ENCODE data around the gene DUOXA2.
"Not testable (repeated sequence)": the region's sequence is repeated elsewhere in the genome, so short reads cannot be mapped to it uniquely, and the experiment has no call there.

The DUOXA2 gene

DNA sequence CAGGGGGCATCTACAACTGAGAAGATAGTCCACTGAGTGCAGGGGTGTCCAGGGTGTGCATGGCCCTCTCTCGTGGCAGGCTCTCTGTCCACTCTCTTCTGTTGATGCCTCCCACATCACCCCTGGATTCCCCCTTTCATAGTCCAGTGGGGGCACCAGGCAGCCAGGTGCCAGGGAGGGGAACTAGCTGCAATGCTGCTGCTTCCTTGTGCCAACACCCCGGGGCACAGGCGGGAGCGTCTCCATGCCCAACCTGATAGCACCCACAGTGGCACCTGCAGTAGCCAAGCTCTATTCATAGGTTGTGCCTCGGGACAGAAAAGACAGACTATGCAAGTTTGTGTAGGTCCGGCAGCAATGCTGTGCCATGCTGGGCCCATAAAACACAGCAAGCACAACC, 11.9 kb upstream of the DUOXA2 start:
- no peak for DNase-seq (ENCODE audit: low read depth in 1 of 2, low spot score in 1 of 2)
- in situ Hi-C loops (cut with HindIII; ENCODE audit: low pct_unique_long_range_greater_than_20kb, low sequenced_read_pairs): no loop called here
- TF ChIP-seq JUND (IDR thresholded peaks at IDR 0.05; ENCODE audit: low read depth): no peak

DNA sequence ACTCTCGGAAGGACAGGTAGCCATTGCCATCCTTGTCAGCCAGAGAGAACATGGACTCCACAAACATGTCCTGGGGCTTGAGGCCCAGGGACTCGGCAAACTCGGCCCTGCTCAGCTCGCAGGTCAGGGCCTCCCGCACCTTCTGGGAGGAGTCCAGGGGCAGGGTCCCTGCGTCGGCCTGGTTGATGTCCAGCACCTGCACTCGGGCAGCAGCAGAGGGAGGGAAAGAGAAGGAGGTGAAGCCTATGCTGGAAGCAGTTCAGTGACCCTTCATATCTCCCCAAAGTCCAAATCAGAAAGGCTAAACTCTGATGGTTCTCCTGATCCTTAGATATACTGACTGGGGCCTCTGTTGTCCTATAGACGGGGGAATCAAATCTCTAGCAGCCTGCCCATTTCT, 10.0 kb upstream of the DUOXA2 start:
- in situ Hi-C loops (cut with HindIII; ENCODE audit: low pct_unique_long_range_greater_than_20kb, low sequenced_read_pairs); DNase-seq (ENCODE audit: low read depth in 1 of 2, low spot score in 1 of 2): not testable (repeated sequence)

DNA sequence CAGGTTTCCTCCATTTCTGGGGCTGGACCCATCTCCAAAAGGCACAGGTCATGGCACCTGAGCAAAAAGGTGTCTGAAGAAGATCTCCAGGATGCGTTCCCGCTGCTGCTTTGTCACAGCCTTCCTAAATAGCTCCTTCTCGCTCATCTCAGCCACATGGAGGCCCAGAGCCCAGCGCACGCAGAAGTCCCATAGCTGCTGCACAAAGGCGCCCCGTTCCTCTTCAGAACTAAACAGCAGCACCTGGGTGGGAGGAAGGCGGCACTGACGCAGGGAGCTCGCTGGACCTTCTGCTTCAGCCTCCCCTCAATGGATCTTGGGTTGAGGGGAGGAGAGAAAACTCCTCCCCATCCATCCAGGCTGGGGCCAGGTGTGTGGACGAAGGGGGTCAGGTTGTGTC, 8.5 kb upstream of the DUOXA2 start:
- in situ Hi-C loops (cut with HindIII; ENCODE audit: low pct_unique_long_range_greater_than_20kb, low sequenced_read_pairs): no loop called here
- DNase-seq (ENCODE audit: low read depth in 1 of 2, low spot score in 1 of 2): no peak
- TF ChIP-seq JUND (IDR thresholded peaks at IDR 0.05; ENCODE audit: low read depth): no peak

DNA sequence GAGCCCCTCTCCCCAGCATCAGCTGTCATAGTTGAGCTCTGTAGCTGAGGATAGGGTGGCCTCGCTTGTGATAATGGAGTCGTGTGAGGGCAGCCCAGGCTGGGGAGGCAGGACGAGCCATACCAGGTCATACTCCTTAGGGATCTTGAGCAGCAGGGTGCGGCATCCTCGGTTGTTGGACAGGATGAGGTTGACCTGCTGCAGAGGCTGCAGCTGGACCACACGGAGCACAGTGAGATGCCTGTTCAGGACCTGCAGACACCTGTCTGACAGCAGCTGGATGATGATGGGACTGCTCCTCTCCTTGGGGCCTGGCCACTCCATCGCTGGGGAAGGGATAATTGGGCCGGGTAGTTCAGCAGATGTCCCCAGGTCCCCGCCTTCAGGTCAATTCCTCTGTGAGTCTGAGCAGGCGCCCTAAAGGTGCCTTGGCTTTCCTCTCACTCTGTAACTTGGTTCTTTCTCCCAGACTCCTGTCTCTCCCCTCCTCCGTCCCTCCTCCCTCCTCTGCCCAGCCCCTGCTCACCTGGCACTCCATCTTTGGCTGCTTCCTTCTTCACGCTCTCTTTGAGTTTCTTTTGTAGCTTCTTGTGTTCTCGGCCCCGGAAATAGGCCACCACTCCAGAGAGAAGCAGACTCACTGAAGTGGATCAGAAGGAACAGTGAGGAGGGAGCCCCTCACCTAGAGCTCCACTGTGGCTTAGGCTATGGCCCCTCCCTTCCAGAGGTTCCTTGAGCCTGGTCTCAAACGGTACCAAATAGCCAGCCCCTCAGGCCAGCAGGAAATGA, 7.9 kb upstream of the DUOXA2 start:
- in situ Hi-C loops (cut with HindIII; ENCODE audit: low pct_unique_long_range_greater_than_20kb, low sequenced_read_pairs): no loop called here
- no peak for TF ChIP-seq JUND (IDR thresholded peaks at IDR 0.05; ENCODE audit: low read depth)
- DNase-seq (ENCODE audit: low read depth in 1 of 2, low spot score in 1 of 2): no peak

DNA sequence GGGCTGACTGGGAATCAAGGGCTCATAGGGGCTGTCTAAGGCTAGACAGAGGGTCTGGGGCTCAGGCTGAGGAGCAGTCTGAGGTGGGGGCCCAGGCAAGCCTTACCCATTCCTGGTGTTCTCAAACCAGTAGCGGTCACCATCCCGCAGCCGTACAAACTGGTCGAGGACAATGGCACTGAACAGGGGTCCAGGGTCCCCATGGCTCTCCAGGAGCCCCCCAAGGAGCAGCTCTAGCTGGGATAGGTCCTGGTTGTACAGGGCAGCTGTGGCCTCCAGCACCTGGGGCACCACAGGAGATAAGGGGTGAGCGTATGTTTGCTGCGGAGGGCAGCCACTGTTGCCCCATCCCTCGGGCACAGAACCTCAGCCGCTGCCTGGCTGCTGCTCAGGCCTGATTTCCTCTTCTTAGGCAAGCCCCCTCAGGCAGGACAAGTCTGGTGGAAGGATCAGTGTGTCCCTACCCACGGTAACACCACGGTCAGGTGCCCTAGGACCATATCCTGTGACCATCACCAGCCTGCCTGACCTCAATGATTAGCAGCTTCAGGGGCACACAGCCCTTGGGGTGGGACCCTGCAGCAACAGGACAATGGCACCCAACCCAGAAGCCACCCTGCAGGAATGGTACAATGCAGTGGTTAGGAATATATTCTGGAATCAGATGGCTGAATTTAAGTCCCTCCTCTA, 6.0 kb upstream of the DUOXA2 start:
- in situ Hi-C loops (cut with HindIII; ENCODE audit: low pct_unique_long_range_greater_than_20kb, low sequenced_read_pairs): no loop called here
- DNase-seq (ENCODE audit: low read depth in 1 of 2, low spot score in 1 of 2): no peak
- no peak for TF ChIP-seq JUND (IDR thresholded peaks at IDR 0.05; ENCODE audit: low read depth)

DNA sequence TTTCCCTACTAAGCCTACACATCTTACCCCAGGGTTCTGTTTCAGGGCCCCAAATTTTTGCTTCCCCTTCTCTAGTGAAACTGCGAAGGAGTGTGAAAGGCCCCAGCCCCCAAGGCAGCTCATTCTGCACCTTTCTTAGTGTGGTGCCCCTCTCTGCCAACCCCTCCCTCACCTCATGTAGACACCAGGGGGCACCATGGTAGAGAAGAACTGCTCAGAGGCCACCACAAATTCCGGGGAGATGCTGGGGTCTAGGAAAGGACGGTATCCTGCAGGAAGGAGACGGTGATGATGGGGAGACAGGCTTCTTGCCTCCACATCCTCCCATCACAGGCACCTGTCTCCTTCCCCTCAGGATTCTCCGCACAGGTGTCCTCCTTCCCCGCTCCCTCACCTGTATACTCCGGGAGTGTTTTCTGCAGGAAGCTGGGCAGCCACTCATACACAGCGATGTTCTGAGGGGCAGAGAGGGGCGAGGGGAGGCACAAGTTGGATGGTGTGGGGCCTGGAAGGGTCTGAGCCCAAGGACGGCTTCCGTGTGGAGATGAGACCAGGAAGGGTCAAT, 3.8 kb upstream of the DUOXA2 start:
- TF ChIP-seq JUND (IDR thresholded peaks at IDR 0.05; ENCODE audit: low read depth): no peak
- DNase-seq (ENCODE audit: low read depth in 1 of 2, low spot score in 1 of 2): no peak
- in situ Hi-C loops (cut with HindIII; ENCODE audit: low pct_unique_long_range_greater_than_20kb, low sequenced_read_pairs): no loop called here

DNA sequence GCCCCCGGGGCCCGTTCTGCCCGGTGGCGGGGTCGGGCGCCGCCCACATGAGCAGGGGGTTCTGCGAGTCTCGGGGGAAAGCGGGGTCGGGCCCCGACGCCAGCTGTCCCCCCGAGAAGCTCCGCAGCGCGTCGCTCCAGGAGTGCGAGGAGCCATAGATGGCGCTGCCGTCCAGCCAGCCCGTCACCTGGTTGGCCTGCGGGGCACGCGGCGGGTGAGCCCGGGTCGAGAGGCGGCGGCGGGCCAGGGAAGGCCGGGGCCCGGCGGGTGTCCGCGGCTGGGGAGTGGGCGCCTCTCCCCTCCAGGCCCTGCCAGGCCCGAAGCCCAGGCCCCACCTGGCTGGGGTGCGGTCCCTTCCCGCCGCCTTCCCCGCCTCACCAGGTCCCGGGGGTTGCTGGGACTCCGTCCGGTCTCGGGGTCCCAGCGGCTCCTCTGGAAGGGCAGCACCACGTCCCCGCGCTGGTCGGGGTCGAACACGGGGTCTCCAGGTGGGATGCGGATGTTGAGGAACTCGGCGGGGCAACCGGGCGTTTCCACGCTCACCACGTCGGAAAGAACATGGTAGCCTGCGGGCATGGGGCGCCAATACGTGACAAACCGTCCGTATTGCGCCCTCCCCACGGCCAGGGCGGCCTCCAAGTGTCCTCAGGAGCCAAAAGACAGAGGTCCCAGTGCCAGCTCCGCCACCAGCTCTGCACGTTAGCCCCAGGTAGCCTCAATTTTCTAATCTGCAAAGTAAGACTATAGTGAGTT, 2.6 kb upstream of the DUOXA2 start:
- no peak for DNase-seq (ENCODE audit: low read depth in 1 of 2, low spot score in 1 of 2)
- TF ChIP-seq JUND (IDR thresholded peaks at IDR 0.05; ENCODE audit: low read depth): no peak
- in situ Hi-C loops (cut with HindIII; ENCODE audit: low pct_unique_long_range_greater_than_20kb, low sequenced_read_pairs): no loop called here

DNA sequence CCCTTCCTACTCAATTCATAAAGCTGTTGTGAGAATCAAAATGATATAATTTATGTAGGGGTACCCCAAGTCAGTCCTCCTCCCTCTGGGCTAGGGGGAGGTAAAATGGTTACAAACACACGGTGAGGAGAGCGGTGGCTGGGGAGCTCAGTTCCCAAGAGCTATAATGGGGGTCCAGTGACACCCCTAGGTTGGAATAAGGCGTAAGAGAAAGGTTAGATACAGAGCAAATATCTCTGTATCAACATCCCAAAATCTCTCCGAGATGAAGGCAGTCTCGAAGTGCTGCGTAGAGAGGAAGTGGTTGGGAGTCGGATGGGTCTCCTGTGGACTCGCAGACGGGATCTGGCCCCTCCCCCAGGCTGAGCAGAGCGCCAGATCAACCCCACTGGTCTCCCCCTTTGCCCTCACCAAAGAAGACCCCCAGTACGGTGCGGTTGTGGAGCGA, 2.0 kb upstream of the DUOXA2 start:
- TF ChIP-seq JUND (IDR thresholded peaks at IDR 0.05; ENCODE audit: low read depth): no peak
- in situ Hi-C loops (cut with HindIII; ENCODE audit: low pct_unique_long_range_greater_than_20kb, low sequenced_read_pairs): no loop called here
- DNase-seq (ENCODE audit: low read depth in 1 of 2, low spot score in 1 of 2): no peak

DNA sequence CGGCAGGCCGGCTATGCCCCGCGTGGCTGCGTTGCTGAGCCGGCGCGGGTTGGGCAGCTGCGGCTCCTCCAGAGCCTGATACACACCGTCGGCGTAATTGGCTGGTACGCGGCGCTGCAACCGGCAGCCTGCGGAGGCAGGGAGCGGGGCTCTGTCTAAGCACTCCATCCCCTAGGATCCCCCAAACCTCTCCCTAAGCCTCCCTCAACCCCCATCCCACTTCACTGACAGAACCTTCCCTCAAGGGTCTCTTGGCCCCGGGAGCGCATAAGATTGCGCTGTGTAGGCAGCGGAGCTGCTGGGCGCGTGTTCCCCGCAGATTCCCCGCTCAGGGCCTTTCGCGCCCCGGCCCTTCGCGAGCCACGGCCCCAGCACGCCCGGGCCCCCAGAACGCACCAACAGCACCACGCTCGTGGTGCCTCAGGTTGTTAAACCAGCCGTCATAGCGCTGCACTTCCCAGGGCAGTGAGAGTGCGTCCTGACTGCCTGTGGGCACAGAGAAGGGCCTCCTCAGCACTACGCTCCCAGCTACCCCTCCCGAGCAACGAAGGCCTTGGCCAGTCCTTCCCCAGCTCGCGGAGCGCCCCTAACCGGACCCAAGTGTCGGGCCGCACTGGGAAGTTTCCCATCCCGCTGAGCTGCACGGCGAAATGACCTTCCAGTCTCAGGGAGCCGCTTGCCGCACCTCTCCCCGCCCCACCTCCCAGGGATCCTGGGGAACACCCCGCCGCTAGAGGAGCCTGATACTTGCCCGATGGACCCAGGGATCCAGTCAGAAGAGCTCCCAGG, 1.3 kb upstream of the DUOXA2 start:
- no peak for TF ChIP-seq JUND (IDR thresholded peaks at IDR 0.05; ENCODE audit: low read depth)
- no peak for DNase-seq (ENCODE audit: low read depth in 1 of 2, low spot score in 1 of 2)
- in situ Hi-C loops (cut with HindIII; ENCODE audit: low pct_unique_long_range_greater_than_20kb, low sequenced_read_pairs): no loop called here

DNA sequence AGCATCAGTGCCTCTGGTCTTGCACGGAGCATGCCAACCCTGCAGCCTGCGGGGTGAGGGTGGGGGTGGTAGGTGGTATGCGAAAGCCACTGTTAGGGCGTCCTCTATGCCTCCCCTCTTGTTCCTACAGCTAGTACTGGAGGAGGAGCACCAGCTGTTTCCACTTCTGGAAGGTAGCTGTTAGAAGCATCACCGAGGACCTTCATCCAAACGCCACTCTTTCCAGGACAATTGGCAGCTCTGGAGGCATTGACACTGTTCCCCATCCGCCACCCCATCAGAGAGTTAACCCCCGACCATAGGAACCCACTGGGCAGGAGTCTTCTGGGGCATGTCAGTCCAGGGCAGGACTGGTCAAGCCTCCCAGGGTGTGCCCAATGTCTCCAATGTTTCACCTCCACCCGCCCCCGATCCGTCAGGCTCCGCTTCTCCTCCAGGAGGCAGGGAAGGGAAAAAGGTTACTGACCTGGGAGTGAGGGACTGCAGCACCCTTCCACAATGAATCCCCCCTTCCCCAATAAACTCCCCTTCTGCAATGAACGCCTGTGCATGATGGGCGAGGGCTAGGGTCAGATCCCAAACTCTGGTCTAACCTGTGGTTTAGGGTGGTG, 641 bp upstream of the DUOXA2 start:
- in situ Hi-C loops (cut with HindIII; ENCODE audit: low pct_unique_long_range_greater_than_20kb, low sequenced_read_pairs): no loop called here
- DNase-seq (ENCODE audit: low read depth in 1 of 2, low spot score in 1 of 2): no peak
- TF ChIP-seq JUND (IDR thresholded peaks at IDR 0.05; ENCODE audit: low read depth): no peak

DNA sequence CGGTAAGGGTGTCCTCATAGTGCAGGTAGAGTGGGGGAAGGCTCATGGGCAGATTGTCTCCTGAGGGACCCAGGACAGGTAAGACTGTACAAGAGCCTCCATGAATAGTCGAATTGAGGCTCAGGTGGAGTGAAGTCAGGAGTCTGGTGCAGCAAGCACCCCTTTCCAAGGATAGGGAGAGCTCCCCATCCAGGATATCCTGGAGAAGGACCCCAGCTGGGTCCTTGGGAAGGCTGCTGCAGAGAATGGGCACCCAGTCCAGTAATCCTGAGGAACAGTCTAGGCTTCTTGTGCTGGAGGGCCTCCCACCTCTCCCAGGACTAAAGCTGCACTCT, 592 bp downstream of the DUOXA2 start:
- in situ Hi-C loops (cut with HindIII; ENCODE audit: low pct_unique_long_range_greater_than_20kb, low sequenced_read_pairs): no loop called here
- DNase-seq (ENCODE audit: low read depth in 1 of 2, low spot score in 1 of 2): no peak
- no peak for TF ChIP-seq JUND (IDR thresholded peaks at IDR 0.05; ENCODE audit: low read depth)

DNA sequence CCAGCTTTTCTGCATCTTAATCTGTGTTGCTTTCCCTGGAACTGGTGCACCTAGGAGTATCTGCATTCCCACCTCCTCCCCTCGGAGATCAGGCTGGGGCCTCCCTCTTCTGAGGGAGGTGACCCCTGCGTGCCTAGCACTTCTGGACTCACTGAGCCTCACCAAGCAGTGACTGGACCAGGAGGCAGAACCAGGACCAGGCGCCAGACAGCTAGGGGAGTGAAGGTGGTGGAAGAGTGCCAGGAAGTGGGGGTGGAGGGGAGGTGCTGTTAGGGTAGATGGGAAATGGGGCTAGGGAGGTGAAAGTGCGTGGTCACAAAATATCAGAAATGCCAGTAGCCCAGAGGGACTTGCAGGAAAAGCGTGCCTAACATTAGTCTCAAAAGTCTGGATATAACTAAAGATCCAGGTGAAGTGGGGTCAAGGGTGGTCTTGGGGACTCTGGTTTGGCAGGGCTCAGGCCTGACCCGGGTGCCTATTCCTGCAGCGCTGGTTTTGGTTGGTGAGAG, 1.2 kb downstream of the DUOXA2 start:
- no peak for DNase-seq (ENCODE audit: low read depth in 1 of 2, low spot score in 1 of 2)
- TF ChIP-seq JUND (IDR thresholded peaks at IDR 0.05; ENCODE audit: low read depth): no peak
- in situ Hi-C loops (cut with HindIII; ENCODE audit: low pct_unique_long_range_greater_than_20kb, low sequenced_read_pairs): no loop called here
